Common myeloid progenitor, CD34-positive (primary cell): Measurements from ENCODE around the gene COPE.

ENCODE experiments used
- CTCF ChIA-PET: fragments of 350-600 bp; sonication (Branson Sonifier 250); formaldehyde crosslinking; loops from one replicate; lab custom pipeline; 2021; ENCODE audit warnings: antibody characterized with exemption; lab: Charles Lee
- POLR2A ChIA-PET: fragments of 350-600 bp; sonication (Branson Sonifier 250); formaldehyde crosslinking; loops from one replicate; lab custom pipeline; 2021; ENCODE audit warnings: antibody characterized with exemption; lab: Charles Lee
- DNase-seq, 3 donors: peaks; one replicate each; pipeline versions ENCODE4 v3.0.0 to v3.0.0-alpha.2; 2013
- H3K27ac ChIP-seq, 2 experiments: 1 replicate in 1 of 2; 2 replicates in 1 of 2; pipeline ENCODE4 v1.7.0; 2013; ENCODE audit warnings: inconsistent platforms in 2 of 2, low read length in 2 of 2, mild to moderate bottlenecking in 2 of 2, low read depth in 1 of 2, moderate library complexity in 1 of 2; ENCODE audit not compliant: severe bottlenecking in 2 of 2, insufficient read depth in 1 of 2, poor library complexity in 1 of 2
- H3K27me3 ChIP-seq, 5 experiments: replicated peaks in 2 of 5; 1 replicate in 3 of 5; 2 replicates in 2 of 5; pipeline versions ENCODE4 v1.6.1 to v1.7.0; 2013; ENCODE audit warnings: low read length in 4 of 5, mild to moderate bottlenecking in 2 of 5, moderate library complexity in 2 of 5, inconsistent platforms in 1 of 5; ENCODE audit not compliant: insufficient read depth in 5 of 5, control insufficient read depth in 4 of 5
- H3K36me3 ChIP-seq, 4 experiments: 1 replicate in 2 of 4; 2 replicates in 2 of 4; pipeline versions ENCODE4 v1.6.1 to v1.7.0; 2013; ENCODE audit warnings: low read length in 3 of 4, control low read depth in 1 of 4, mild to moderate bottlenecking in 1 of 4; ENCODE audit not compliant: control insufficient read depth in 4 of 4, insufficient read depth in 4 of 4
- H3K4me1 ChIP-seq, 4 experiments: 1 replicate in 3 of 4; 2 replicates in 1 of 4; pipeline versions ENCODE4 v1.6.1 to v1.7.1; 2013; ENCODE audit warnings: low read length in 3 of 4, mild to moderate bottlenecking in 3 of 4, control low read depth in 1 of 4, inconsistent platforms in 1 of 4, moderate library complexity in 1 of 4; ENCODE audit not compliant: control insufficient read depth in 4 of 4, insufficient read depth in 4 of 4; ENCODE audit errors: control extremely low read depth in 1 of 4
- H3K4me3 ChIP-seq, 7 experiments: 1 replicate in 4 of 7; 2 replicates in 3 of 7; pipeline versions ENCODE4 v1.5.1 to v1.7.0; 2013; ENCODE audit warnings: mild to moderate bottlenecking in 7 of 7, low read length in 6 of 7, moderate library complexity in 6 of 7, inconsistent platforms in 2 of 7, low read depth in 2 of 7, control low read depth in 1 of 7; ENCODE audit not compliant: insufficient read depth in 4 of 7, control insufficient read depth in 1 of 7; ENCODE audit errors: extremely low read depth in 1 of 7
- H3K9me3 ChIP-seq, 5 experiments: 1 replicate in 4 of 5; 2 replicates in 1 of 5; pipeline versions ENCODE4 v1.6.1 to v1.7.1; 2013; ENCODE audit warnings: low read length in 4 of 5, mild to moderate bottlenecking in 2 of 5, inconsistent platforms in 1 of 5, low read depth in 1 of 5, moderate library complexity in 1 of 5; ENCODE audit not compliant: control insufficient read depth in 4 of 5, insufficient read depth in 2 of 5; ENCODE audit errors: control extremely low read depth in 1 of 5
- WGBS: methylation state at CpG from one replicate; pipeline ENCODE4 v1.1.5; 2013; ENCODE audit not compliant: insufficient coverage; 5-methylcytosine and 5-hydroxymethylcytosine counted together

The COPE gene

GRCh38 chr19:18856385-18857126 is 62.6 kb downstream of the COPE start:
- ChIA-PET POLR2A (no interaction called here), CTCF (interaction anchor here (1.2 to 5.7 kb wide), 4 partner anchors 9 to 20 kb away, joined by 3 to 37 read pairs (median 8); no protein-coding TSS in a partner anchor)
- no peaks in the 10 kb centered on the region for H3K27me3 ChIP-seq
- H3K4me1 ChIP-seq: no peaks in the 10 kb centered on the region
- no peak overlapping the region for H3K4me3 ChIP-seq
- peaks cover 24 to 99% (median 91%) of the 10 kb centered on the region in 4 experiments for H3K36me3 ChIP-seq
- 96% methylated on average over 21 of the region's 22 CpGs for WGBS
- no peaks in the 10 kb centered on the region for H3K9me3 ChIP-seq
- DNase-seq: no peak
- H3K27ac ChIP-seq: no peak overlapping the region

GRCh38 chr19:18855647-18856384 is 63.4 kb downstream of the COPE start:
- no peaks in the 10 kb centered on the region for H3K4me1 ChIP-seq
- POLR2A ChIA-PET: no interaction called here
- CTCF ChIA-PET: interaction anchor here (0.7 to 5.7 kb wide), 5 partner anchors 8 to 128 kb away, joined by 3 to 37 read pairs (median 4); no protein-coding TSS in a partner anchor
- H3K4me3 ChIP-seq: no peak overlapping the region
- no peak overlapping the region for H3K27ac ChIP-seq
- no peak for DNase-seq
- peaks cover 24 to 99% (median 91%) of the 10 kb centered on the region in 4 experiments for H3K36me3 ChIP-seq
- H3K27me3 ChIP-seq: no peaks in the 10 kb centered on the region
- WGBS: 94% methylated on average over 27 of the region's 27 CpGs
- H3K9me3 ChIP-seq: no peaks in the 10 kb centered on the region

- DNase-seq: no peak
- Histone ChIP-seq H3K4me3 (no peak overlapping the region), H3K27ac (no peak overlapping the region), H3K4me1 (no peaks in the 10 kb centered on the region), H3K36me3 (peaks cover 20 to 99% (median 91%) of the 10 kb centered on the region in 4 experiments), H3K9me3 (no peaks in the 10 kb centered on the region), H3K27me3 (no peaks in the 10 kb centered on the region)
- ChIA-PET CTCF (interaction anchor here (3.2 to 5.7 kb wide), 2 partner anchors 7 to 12 kb away, joined by 13 to 37 read pairs; no protein-coding TSS in a partner anchor), POLR2A (no interaction called here)
- WGBS: 97% methylated on average over 33 of the region's 33 CpGs
Measured at GRCh38 chr19:18854982-18855381, 64.2 kb downstream of the COPE start.

- no peak for DNase-seq
- Histone ChIP-seq H3K36me3 (peaks cover 17 to 99% (median 86%) of the 10 kb centered on the region in 4 experiments), H3K4me1 (peaks cover 0 to 7% (median 6%) of the 10 kb centered on the region in 4 experiments), H3K27me3 (no peaks in the 10 kb centered on the region), H3K9me3 (no peaks in the 10 kb centered on the region), H3K27ac (no peak overlapping the region), H3K4me3 (no peak overlapping the region)
- 96% methylated on average over 11 of the region's 17 CpGs for WGBS
- CTCF ChIA-PET: interaction anchor here (3.2 kb wide), 1 partner anchor 13 kb away, joined by 13 read pairs; no protein-coding TSS in a partner anchor
- POLR2A ChIA-PET: no interaction called here
Measured at GRCh38 chr19:18853755-18854427, 65.3 kb downstream of the COPE start.

- 89% methylated on average over 11 of the region's 12 CpGs for WGBS
- peaks cover 13 to 99% (median 80%) of the 10 kb centered on the region in 4 experiments for H3K36me3 ChIP-seq
- H3K27me3 ChIP-seq: no peaks in the 10 kb centered on the region
- ChIA-PET POLR2A (interaction anchor here (0.6 kb wide), 1 partner anchor 329 kb away, joined by 3 read pairs; no protein-coding TSS in a partner anchor), CTCF (no interaction called here)
- H3K9me3 ChIP-seq: no peaks in the 10 kb centered on the region
- H3K4me1 ChIP-seq: peaks cover 0 to 19% (median 15%) of the 10 kb centered on the region in 4 experiments
- no peak overlapping the region for H3K4me3 ChIP-seq
- H3K27ac ChIP-seq: no peak overlapping the region
- no peak for DNase-seq
Measured at GRCh38 chr19:18852648-18853047, 66.5 kb downstream of the COPE start.

GRCh38 chr19:18851673-18852325 is 67.4 kb downstream of the COPE start:
- peaks cover 0 to 21% (median 19%) of the 10 kb centered on the region in 4 experiments for H3K4me1 ChIP-seq
- DNase-seq: no peak
- no peak overlapping the region for H3K27ac ChIP-seq
- no peaks in the 10 kb centered on the region for H3K27me3 ChIP-seq
- peaks cover 15 to 93% (median 73%) of the 10 kb centered on the region in 4 experiments for H3K36me3 ChIP-seq
- no peaks in the 10 kb centered on the region for H3K9me3 ChIP-seq
- ChIA-PET CTCF (interaction anchor here (1.0 to 1.5 kb wide), 2 partner anchors 9 to 53 kb away, joined by 3 to 4 read pairs; no protein-coding TSS in a partner anchor), POLR2A (interaction anchor here (0.6 kb wide), 1 partner anchor 329 kb away, joined by 3 read pairs; no protein-coding TSS in a partner anchor)
- 98% methylated on average over 31 of the region's 31 CpGs for WGBS
- no peak overlapping the region for H3K4me3 ChIP-seq
